GM12878 (cell line): ENCODE measurements around the gene LRRC8B. TPM values are rescaled to one million over a fixed set of nuclear protein-coding genes. Genes with fewer than 3 reads are reported as not detected.
"Not testable (repeated sequence)": the region's sequence is repeated elsewhere in the genome, so short reads cannot be mapped to it uniquely, and the experiment has no call there.

ENCODE experiments used
- ATAC-seq: fragments of 200-7000 bp; cut with Tn5 transposase; 3 replicates; pipeline ENCODE4 v1.9.1; 2020; ENCODE audit warnings: mild to moderate bottlenecking, moderate library complexity
- BruUV-seq: library from RNA; stranded (reverse); fragments of 400-500 nt; replicated peaks from 2 replicates; lab custom pipeline; 2021; lab: Mats Ljungman, UMichigan
- CTCF ChIA-PET: fragments of 300-600 bp; sonication (Branson Sonifier 250); formaldehyde crosslinking; extraction: SDS; loops from one replicate; lab custom pipeline; 2021; ENCODE audit warnings: inconsistent platforms; lab: Yijun Ruan, JAX
- POLR2A ChIA-PET: fragments of 350-600 bp; formaldehyde crosslinking; extraction: SDS; loops from one replicate; lab custom pipeline; 2021; ENCODE audit warnings: inconsistent platforms; lab: Charles Lee
- RAD21 ChIA-PET: fragments of 300-600 bp; sonication (Branson Sonifier 250); formaldehyde crosslinking; loops from one replicate; lab custom pipeline; 2023; ENCODE audit warnings: antibody characterized with exemption; ENCODE audit not compliant: unreplicated experiment; lab: Charles Lee
- SMC1A ChIA-PET: fragments of 300-600 bp; sonication (Branson Sonifier 250); formaldehyde crosslinking; loops from one replicate; lab custom pipeline; 2023; ENCODE audit not compliant: unreplicated experiment, uncharacterized antibody; lab: Charles Lee
- DNase-seq: peaks from one replicate; pipeline ENCODE4 v3.0.0-alpha.2; 2011; ENCODE audit warnings: low read depth, low spot score
- FAIRE-seq: peaks from 3 replicates; lab custom pipeline; 2011; peaks lifted over from hg19 to GRCh38; lab: Jason Lieb, UNC
- H2AFZ ChIP-seq: 2 replicates; pipeline ENCODE4 v1.6.0; 2011; ENCODE audit warnings: low read depth, low read length, control low read depth; ENCODE audit not compliant: control insufficient read depth
- H3K27ac ChIP-seq: 2 replicates; pipeline ENCODE4 v1.5.1; 2011; ENCODE audit warnings: control low read depth; ENCODE audit not compliant: control insufficient read depth, insufficient read depth
- H3K27me3 ChIP-seq, 2 experiments: replicated peaks in 1 of 2; 2 replicates each; pipeline versions ENCODE4 v1.6.0 to v1.6.1; 2011; ENCODE audit warnings: low read length in 1 of 2; ENCODE audit not compliant: control insufficient read depth in 2 of 2, insufficient read depth in 2 of 2
- H3K36me3 ChIP-seq, 2 experiments: 2 replicates each; pipeline ENCODE4 v1.5.1; 2011; ENCODE audit warnings: low read length in 1 of 2; ENCODE audit not compliant: control insufficient read depth in 2 of 2, insufficient read depth in 2 of 2
- H3K4me1 ChIP-seq: 2 replicates; pipeline ENCODE4 v1.6.1; 2011; ENCODE audit warnings: mild to moderate bottlenecking, low read length, moderate library complexity, mixed read lengths; ENCODE audit not compliant: control insufficient read depth, insufficient read depth
- H3K4me2 ChIP-seq: 2 replicates; pipeline ENCODE4 v1.6.0; 2011; ENCODE audit warnings: control low read depth; ENCODE audit not compliant: control insufficient read depth, insufficient read depth
- H3K4me3 ChIP-seq: fragments of 200-600 bp; sonication (generic); 2 replicates; pipeline ENCODE4 v1.5.1; 2016
- H3K79me2 ChIP-seq: 2 replicates; pipeline ENCODE4 v1.6.0; 2011; ENCODE audit warnings: low read length; ENCODE audit not compliant: control insufficient read depth, insufficient read depth
- H3K9ac ChIP-seq: 2 replicates; pipeline ENCODE4 v1.8.0; 2011; ENCODE audit warnings: low read length, control low read depth, mixed read lengths; ENCODE audit not compliant: control insufficient read depth, insufficient read depth
- H3K9me3 ChIP-seq: replicated peaks from 3 replicates; pipeline ENCODE4 v1.5.1; 2011; ENCODE audit warnings: mild to moderate bottlenecking, low read length; ENCODE audit not compliant: control insufficient read depth, insufficient read depth
- H4K20me1 ChIP-seq: 2 replicates; pipeline ENCODE4 v1.6.0; 2011; ENCODE audit not compliant: control insufficient read depth, insufficient read depth
- CBX3 ChIP-seq: fragments of 200-600 bp; sonication (generic); IDR thresholded peaks from 2 replicates; pipeline ENCODE4 v1.6.1; 2016; ENCODE audit warnings: low read depth, borderline replicate concordance
- FOS ChIP-seq: IDR thresholded peaks from 3 replicates; pipeline ENCODE4 v1.6.1; 2011; ENCODE audit warnings: borderline replicate concordance; ENCODE audit not compliant: insufficient read length; ENCODE audit errors: extremely low read depth
- WGBS: methylation state at CpG from one replicate; pipeline ENCODE4 v1.1.6; 2016; ENCODE audit warnings: low lambda C conversion rate; ENCODE audit not compliant: insufficient replicate concordance, insufficient coverage; ENCODE audit errors: missing lambda C conversion rate; 5-methylcytosine and 5-hydroxymethylcytosine counted together
- in situ Hi-C: fragments of 300-500 bp; cut with MboI; formaldehyde crosslinking; loops from 9 replicates; pipeline ENCODE4 v1.14.3; 2018; ENCODE audit warnings: mixed read lengths
- intact Hi-C: fragments of 100-400 bp; cut with micrococcal nuclease; formaldehyde crosslinking; loops from one replicate; pipeline ENCODE4 v1.14.2; 2022; ENCODE audit not compliant: unreplicated experiment
- polyA plus RNA-seq, 11 experiments: library from polyadenylated mRNA; depleted of rRNA in 4 of 11; unstranded in 6 of 11; stranded (reverse) in 5 of 11; fragments of >200 nt; fragmentation: Nextera tagmentation in 4 of 11; fragmentation: Illumina TruSeq in 1 of 11; extraction: Ambion mirVana in 4 of 11; extraction: Trizol in 1 of 11; gene quantifications; 1 replicate in 1 of 11; 2 replicates in 10 of 11; pipeline versions ENCODE4 v1.2.1 to v1.2.3, GENCODE V29; 2011 to 2016; ENCODE audit warnings: inconsistent platforms in 2 of 11, missing spikeins in 2 of 11, low read depth in 1 of 11
- total RNA-seq, 4 experiments: library from RNA; depleted of rRNA in 3 of 4; stranded (reverse); fragments of >200 nt in 3 of 4; fragmentation: Illumina TruSeq in 1 of 4; extraction: Trizol in 1 of 4; gene quantifications; 2 replicates each; pipeline versions ENCODE4 v1.2.1 to v1.2.3, GENCODE V29; 2013 to 2021
- TF ChIP-seq, protein P1 (sequence below): fragments of 450-650 bp; formaldehyde crosslinking; IDR thresholded peaks from 2 replicates; pipeline ENCODE4 v1.4.0; 2020; ENCODE audit warnings: mild to moderate bottlenecking, moderate library complexity

The LRRC8B gene
- total and polyA plus RNA-seq, 10 of the 15 experiments (the other 5 are each of a cell fraction or from before 2014, with no cell fraction given): 1.3 to 9.2 (median 5.4) TPM

DNA sequence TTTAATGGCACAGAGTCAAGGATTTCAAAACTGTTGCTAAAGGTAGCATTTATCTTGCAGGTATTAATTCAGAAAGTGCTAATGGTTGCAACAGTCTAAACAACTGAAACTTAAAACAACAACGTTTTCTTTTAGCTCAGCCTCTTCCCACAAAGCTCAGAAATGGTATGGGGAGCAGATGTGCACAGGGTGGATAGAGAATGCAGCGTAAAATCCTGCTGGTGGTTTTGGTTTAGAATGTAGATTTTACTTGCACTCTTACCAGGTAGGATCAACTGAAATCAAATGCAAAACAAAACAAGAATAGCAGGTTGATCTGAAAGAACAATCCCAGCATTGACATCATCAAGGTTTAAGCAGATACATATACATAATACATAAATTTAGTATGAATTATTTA is 104.5 kb downstream of the LRRC8B start (continued):
- TF ChIP-seq CBX3 (no peak), FOS (no peak)
- TF ChIP-seq, protein P1, sequence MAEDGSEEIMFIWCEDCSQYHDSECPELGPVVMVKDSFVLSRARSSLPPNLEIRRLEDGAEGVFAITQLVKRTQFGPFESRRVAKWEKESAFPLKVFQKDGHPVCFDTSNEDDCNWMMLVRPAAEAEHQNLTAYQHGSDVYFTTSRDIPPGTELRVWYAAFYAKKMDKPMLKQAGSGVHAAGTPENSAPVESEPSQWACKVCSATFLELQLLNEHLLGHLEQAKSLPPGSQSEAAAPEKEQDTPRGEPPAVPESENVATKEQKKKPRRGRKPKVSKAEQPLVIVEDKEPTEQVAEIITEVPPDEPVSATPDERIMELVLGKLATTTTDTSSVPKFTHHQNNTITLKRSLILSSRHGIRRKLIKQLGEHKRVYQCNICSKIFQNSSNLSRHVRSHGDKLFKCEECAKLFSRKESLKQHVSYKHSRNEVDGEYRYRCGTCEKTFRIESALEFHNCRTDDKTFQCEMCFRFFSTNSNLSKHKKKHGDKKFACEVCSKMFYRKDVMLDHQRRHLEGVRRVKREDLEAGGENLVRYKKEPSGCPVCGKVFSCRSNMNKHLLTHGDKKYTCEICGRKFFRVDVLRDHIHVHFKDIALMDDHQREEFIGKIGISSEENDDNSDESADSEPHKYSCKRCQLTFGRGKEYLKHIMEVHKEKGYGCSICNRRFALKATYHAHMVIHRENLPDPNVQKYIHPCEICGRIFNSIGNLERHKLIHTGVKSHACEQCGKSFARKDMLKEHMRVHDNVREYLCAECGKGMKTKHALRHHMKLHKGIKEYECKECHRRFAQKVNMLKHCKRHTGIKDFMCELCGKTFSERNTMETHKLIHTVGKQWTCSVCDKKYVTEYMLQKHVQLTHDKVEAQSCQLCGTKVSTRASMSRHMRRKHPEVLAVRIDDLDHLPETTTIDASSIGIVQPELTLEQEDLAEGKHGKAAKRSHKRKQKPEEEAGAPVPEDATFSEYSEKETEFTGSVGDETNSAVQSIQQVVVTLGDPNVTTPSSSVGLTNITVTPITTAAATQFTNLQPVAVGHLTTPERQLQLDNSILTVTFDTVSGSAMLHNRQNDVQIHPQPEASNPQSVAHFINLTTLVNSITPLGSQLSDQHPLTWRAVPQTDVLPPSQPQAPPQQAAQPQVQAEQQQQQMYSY: no peak

DNA sequence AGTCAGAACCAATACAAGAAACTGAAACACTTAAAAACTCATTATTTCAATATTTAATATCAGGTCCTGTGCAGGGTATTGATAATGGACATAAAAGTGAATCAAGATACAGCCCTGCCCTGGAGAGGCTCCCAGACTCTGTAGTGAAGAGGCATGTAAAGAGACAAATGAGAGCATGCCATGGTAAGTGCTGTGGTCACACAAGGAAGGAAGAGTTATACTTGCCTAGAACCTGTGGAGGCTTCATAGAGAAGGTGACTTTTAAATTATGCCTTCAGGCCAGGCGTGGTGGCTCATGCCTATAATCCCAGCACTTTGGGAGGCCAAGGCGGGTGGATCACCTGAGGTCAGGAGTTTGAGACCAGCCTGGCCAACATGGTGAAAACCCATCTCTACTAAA is 105.0 kb downstream of the LRRC8B start:
- H3K4me3 ChIP-seq, H4K20me1 ChIP-seq, DNase-seq, H3K9me3 ChIP-seq, H3K27me3 ChIP-seq, H2AFZ ChIP-seq, intact Hi-C loops, H3K4me2 ChIP-seq, H3K27ac ChIP-seq, H3K9ac ChIP-seq, ATAC-seq, H3K36me3 ChIP-seq, BruUV-seq, FAIRE-seq: not testable (repeated sequence)
- WGBS: 71% methylated on average over 2 of the region's 2 CpGs
- SMC1A ChIA-PET: interaction anchor here (0.8 to 20.4 kb wide), 17 partner anchors 10 to 174 kb away, joined by 3 to 391 read pairs (median 6); no protein-coding TSS in a partner anchor
- CTCF ChIA-PET: interaction anchor here (1.1 to 19.0 kb wide), 12 partner anchors 12 to 630 kb away, joined by 3 to 369 read pairs (median 4); no protein-coding TSS in a partner anchor
- in situ Hi-C loops: loop anchor here (5.0 to 25.0 kb wide), 2 partner anchors 128 to 358 kb away; partner anchors contain the start of gene ZNF326
- POLR2A ChIA-PET: interaction anchor here (0.5 to 1.0 kb wide), 3 partner anchors 132 to 314 kb away, joined by 3 to 4 read pairs (median 4); no protein-coding TSS in a partner anchor
- peaks cover 12% of the 10 kb centered on the region for H3K4me1 ChIP-seq
- RAD21 ChIA-PET: interaction anchor here (0.6 to 12.5 kb wide), 13 partner anchors 10 to 348 kb away, joined by 3 to 302 read pairs (median 3); no protein-coding TSS in a partner anchor
- H3K79me2 ChIP-seq: peaks cover 15% of the 10 kb centered on the region
